ENCODE results near the gene BRINP1. TPM values are rescaled to one million over a fixed set of nuclear protein-coding genes. Genes with fewer than 3 reads are reported as not detected.
A peak's percentile ranks its signal among the peaks of the same experiment; 100 is the strongest.

BRINP1 gene
- total and polyA plus RNA-seq, 2 of the 8 experiments (the other 6 are each of a cell fraction or from before 2014, with no cell fraction given) = 19.5 to 20.5 TPM

DNA sequence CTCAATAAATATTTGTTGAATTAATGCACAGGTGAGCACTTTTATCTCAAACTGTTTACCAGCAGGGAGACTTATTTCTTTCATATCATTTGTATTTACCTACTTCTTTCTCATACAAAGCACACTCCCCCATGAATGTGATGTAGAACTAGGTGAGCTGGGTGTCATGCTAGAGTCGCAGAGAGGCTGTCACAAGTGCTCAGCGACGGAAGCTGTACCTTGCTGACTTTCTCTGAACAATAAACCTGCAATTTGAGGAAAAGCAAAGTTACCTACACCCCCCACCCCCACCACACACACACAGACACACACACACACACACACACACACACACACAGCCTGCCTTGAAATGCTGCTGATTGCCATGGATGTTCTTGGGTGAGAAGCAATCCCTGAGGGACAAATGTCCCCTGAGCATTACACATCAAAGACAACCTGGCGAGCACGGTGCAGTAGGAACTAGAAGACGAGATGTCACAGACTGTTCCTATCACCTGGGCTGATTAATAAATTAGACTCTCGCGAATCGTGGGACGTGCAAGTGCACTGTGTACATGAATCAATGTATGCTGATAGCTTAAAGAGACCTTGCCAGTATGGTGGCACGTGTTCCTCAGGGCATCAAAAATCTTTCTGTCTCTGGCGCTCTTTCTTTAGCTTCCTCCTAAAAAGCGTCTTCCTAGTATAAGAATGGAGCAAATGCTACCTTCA is 66.1 kb downstream of the BRINP1 start:
- DNase-seq (ENCODE audit: low read depth in 1 of 2, low spot score in 2 of 2) = no peak
- H4K20me1 ChIP-seq (replicated peaks in 1 of 2; ENCODE audit: control insufficient read depth in 1 of 2, insufficient read depth in 2 of 2, low read length in 2 of 2) = no peaks in the 10 kb centered on the region

More for the DNA sequence above, 66.1 kb downstream of the BRINP1 start:
- no peak for FAIRE-seq
- H2BK120ac ChIP-seq (replicated peaks; ENCODE audit: low read depth, low read length) = no peak overlapping the region
- no peak overlapping the region for H3K9ac ChIP-seq (replicated peaks in 1 of 4; ENCODE audit: extremely low read depth in 1 of 4, low read depth in 3 of 4, low read length in 3 of 4)
- no peak overlapping the region for H2AFZ ChIP-seq (ENCODE audit: low read length)
- H2BK5ac ChIP-seq (ENCODE audit: low read depth, low read length) = no peak overlapping the region
- H3K14ac ChIP-seq (ENCODE audit: insufficient read length) = peak overlapping the region; percentile 28
- H3K4me1 ChIP-seq (replicated peaks in 1 of 4; ENCODE audit: control insufficient read depth in 3 of 4, insufficient read depth in 4 of 4, low read length in 3 of 4) = peaks cover 3 to 13% (median 10%) of the 10 kb centered on the region in 4 experiments; a peak in 4 of 7 replicates
- WGBS, 2 experiments (ENCODE audit: extremely low coverage in 1 of 2, insufficient coverage in 1 of 2, insufficient read length in 1 of 2, insufficient replicate concordance in 2 of 2, low coverage in 1 of 2, low lambda C conversion rate in 2 of 2, missing lambda C conversion rate in 1 of 2) = 87% methylated on average over 13 of the region's 13 CpGs; no CpG with 5 or more reads in 1 of the 2 experiments
- no peak overlapping the region for H2BK20ac ChIP-seq (ENCODE audit: low read length)
- no peak overlapping the region for H4K5ac ChIP-seq (ENCODE audit: insufficient read length, low read depth, low read length)
- H3K4me3 ChIP-seq (ENCODE audit: extremely low read depth in 1 of 4, insufficient read depth in 2 of 4, low read depth in 3 of 4, low read length in 4 of 4) = no peak overlapping the region
- H2BK15ac ChIP-seq (ENCODE audit: low read length) = no peak overlapping the region
- H2AK5ac ChIP-seq (ENCODE audit: low read depth, low read length) = no peak overlapping the region
- H4K91ac ChIP-seq (replicated peaks; ENCODE audit: insufficient read length, low read length) = no peak overlapping the region
- H3K23ac ChIP-seq (ENCODE audit: insufficient read length) = no peak overlapping the region
- H2BK12ac ChIP-seq (ENCODE audit: low read depth, low read length) = peak overlapping the region; percentile 20
- no peak overlapping the region for H4K8ac ChIP-seq (ENCODE audit: extremely low read depth, insufficient read depth, low read length)
- no peak overlapping the region for H3K56ac ChIP-seq (replicated peaks; ENCODE audit: insufficient read length, low read depth, low read length)
- H3K4ac ChIP-seq (replicated peaks; ENCODE audit: insufficient read length, low read depth, low read length) = peak overlapping the region; percentile 69
- H3K9me3 ChIP-seq (ENCODE audit: insufficient read depth in 2 of 2, low read depth in 1 of 2, low read length in 1 of 2) = no peaks in the 10 kb centered on the region
- CTCF ChIA-PET (ENCODE audit: partially characterized antibody) = interaction anchor here (0.7 to 1.8 kb wide), 7 partner anchors 9 to 46 kb away, joined by 3 to 5 read pairs (median 3); no protein-coding TSS in a partner anchor
- no peaks in the 10 kb centered on the region for H3K27me3 ChIP-seq (replicated peaks in 1 of 4; ENCODE audit: control insufficient read depth in 3 of 4, extremely low read depth in 1 of 4, insufficient read depth in 3 of 4, low read length in 3 of 4)
- no peak overlapping the region for H3K18ac ChIP-seq (ENCODE audit: extremely low read depth, low read length)
- POLR2A ChIA-PET (ENCODE audit: partially characterized antibody) = no interaction called here
- no peak overlapping the region for H3K27ac ChIP-seq (ENCODE audit: low read depth, low read length)
- no peak for TF ChIP-seq CHD2 (IDR thresholded peaks at IDR 0.05; ENCODE audit: low read length)
- TF ChIP-seq, protein P1, sequence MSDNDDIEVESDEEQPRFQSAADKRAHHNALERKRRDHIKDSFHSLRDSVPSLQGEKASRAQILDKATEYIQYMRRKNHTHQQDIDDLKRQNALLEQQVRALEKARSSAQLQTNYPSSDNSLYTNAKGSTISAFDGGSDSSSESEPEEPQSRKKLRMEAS (IDR thresholded peaks at IDR 0.05) = no peak
- no peak for TF ChIP-seq GABPA (IDR thresholded peaks at IDR 0.05; ENCODE audit: borderline replicate concordance, insufficient read depth, low read length)
- H3K79me1 ChIP-seq (ENCODE audit: low read depth, low read length) = no peaks in the 10 kb centered on the region
- H3K23me2 ChIP-seq (ENCODE audit: low read depth, low read length) = no peaks in the 10 kb centered on the region
- H3K36me3 ChIP-seq (ENCODE audit: control insufficient read depth in 2 of 4, insufficient read depth in 4 of 4, low read length in 3 of 4) = no peaks in the 10 kb centered on the region
- H3K79me2 ChIP-seq (ENCODE audit: control insufficient read depth in 1 of 2, insufficient read depth in 2 of 2, low read length in 2 of 2) = peaks cover 0 to 35% of the 10 kb centered on the region in 2 experiments; a peak in 2 of 4 replicates
- H3K4me2 ChIP-seq (ENCODE audit: insufficient read depth in 1 of 2, low read depth in 2 of 2, low read length in 2 of 2) = no peak overlapping the region
